ENCODE measurements around the gene KCNK3. TPM values are rescaled to one million over a fixed set of nuclear protein-coding genes. Genes with fewer than 3 reads are reported as not detected.

KCNK3 gene
- total and polyA plus RNA-seq, 2 donors (not counting 1 experiment from before 2014, with no cell fraction given): not detected

GRCh38 chr2:26718949-26719686 is 26.6 kb downstream of the KCNK3 start:
- ChIA-PET POLR2A (no interaction called here), CTCF (no interaction called here)
- Mint-ChIP-seq H3K4me1 (no peaks in the 10 kb centered on the region), H3K27me3 (peaks cover 6% of the 10 kb centered on the region), H3K9me3 (ENCODE audit: insufficient read depth) (no peaks in the 10 kb centered on the region), H3K4me3 (no peak overlapping the region), H3K27ac (no peak overlapping the region)
- H4K20me1 ChIP-seq (ENCODE audit: control insufficient read depth, insufficient read depth, low read length, poor library complexity, severe bottlenecking): no peaks in the 10 kb centered on the region
- no peak overlapping the region for H3K27ac ChIP-seq (ENCODE audit: low read length in 2 of 2)
- H2AFZ ChIP-seq (ENCODE audit: insufficient read depth, low read depth, low read length, poor library complexity, severe bottlenecking): no peak overlapping the region
- H3K4me3 ChIP-seq (ENCODE audit: control extremely low read depth in 1 of 5, extremely low read depth in 1 of 5, insufficient read depth in 1 of 5, low read depth in 2 of 5, low read length in 4 of 5): no peak overlapping the region
- WGBS (ENCODE audit: insufficient coverage): 65% methylated on average over 4 of the region's 6 CpGs
- intact Hi-C loops (cut with micrococcal nuclease): no loop called here
- no peaks in the 10 kb centered on the region for H3K4me1 ChIP-seq (ENCODE audit: control insufficient read depth in 2 of 2, insufficient read depth in 2 of 2, low read length in 2 of 2)
- H3K9ac ChIP-seq (ENCODE audit: low read length): no peak overlapping the region
- peaks cover 0 to 4% (median 0%) of the 10 kb centered on the region in 4 experiments for H3K27me3 ChIP-seq (replicated peaks in 1 of 4; ENCODE audit: control extremely low read depth in 1 of 4, control insufficient read depth in 3 of 4, insufficient read depth in 4 of 4, low read length in 3 of 4)
- no peak overlapping the region for H3K4me2 ChIP-seq (replicated peaks; ENCODE audit: low read depth, low read length, poor library complexity, severe bottlenecking)
- TF ChIP-seq CTCF (IDR thresholded peaks at IDR 0.05): no peak
- TF ChIP-seq EZH2 (IDR thresholded peaks at IDR 0.05; ENCODE audit: borderline replicate concordance, insufficient read depth, low read depth, low read length, poor library complexity, severe bottlenecking): no peak
- no peaks in the 10 kb centered on the region for H3K9me3 ChIP-seq (ENCODE audit: control extremely low read depth in 1 of 3, control insufficient read depth in 2 of 3, insufficient read depth in 1 of 3, low read length in 2 of 3)
- DNase-seq (no peak), ATAC-seq (ENCODE audit: low read depth) (no peak)
- no peaks in the 10 kb centered on the region for H3K79me2 ChIP-seq (ENCODE audit: control insufficient read depth, insufficient read depth, low read length)
- H3K36me3 ChIP-seq (replicated peaks in 1 of 2; ENCODE audit: control extremely low read depth in 1 of 2, control insufficient read depth in 1 of 2, extremely low read depth in 1 of 2, insufficient read depth in 2 of 2, low read length in 1 of 2): no peaks in the 10 kb centered on the region

GRCh38 chr2:26720322-26721114 is 28.0 kb downstream of the KCNK3 start:
- intact Hi-C loops (cut with micrococcal nuclease): no loop called here
- WGBS (ENCODE audit: insufficient coverage): 98% methylated on average over 4 of the region's 7 CpGs
- H3K27me3 ChIP-seq (replicated peaks in 1 of 4; ENCODE audit: control extremely low read depth in 1 of 4, control insufficient read depth in 3 of 4, insufficient read depth in 4 of 4, low read length in 3 of 4): peaks cover 0 to 4% (median 0%) of the 10 kb centered on the region in 4 experiments
- no peak overlapping the region for H3K27ac Mint-ChIP-seq
- no peaks in the 10 kb centered on the region for H3K4me1 ChIP-seq (ENCODE audit: control insufficient read depth in 2 of 2, insufficient read depth in 2 of 2, low read length in 2 of 2)
- no peaks in the 10 kb centered on the region for H3K36me3 ChIP-seq (replicated peaks in 1 of 2; ENCODE audit: control extremely low read depth in 1 of 2, control insufficient read depth in 1 of 2, extremely low read depth in 1 of 2, insufficient read depth in 2 of 2, low read length in 1 of 2)
- no peaks in the 10 kb centered on the region for H3K9me3 ChIP-seq (ENCODE audit: control extremely low read depth in 1 of 3, control insufficient read depth in 2 of 3, insufficient read depth in 1 of 3, low read length in 2 of 3)
- H3K4me3 ChIP-seq (ENCODE audit: control extremely low read depth in 1 of 5, extremely low read depth in 1 of 5, insufficient read depth in 1 of 5, low read depth in 2 of 5, low read length in 4 of 5): no peak overlapping the region
- CTCF ChIA-PET: interaction anchor here (1.2 kb wide), 1 partner anchor 25 kb away, joined by 4 read pairs; no protein-coding TSS in a partner anchor
- no peaks in the 10 kb centered on the region for H3K79me2 ChIP-seq (ENCODE audit: control insufficient read depth, insufficient read depth, low read length)
- TF ChIP-seq EZH2 (IDR thresholded peaks at IDR 0.05; ENCODE audit: borderline replicate concordance, insufficient read depth, low read depth, low read length, poor library complexity, severe bottlenecking) (no peak), CTCF (IDR thresholded peaks at IDR 0.05) (no peak)
- peaks cover 6% of the 10 kb centered on the region for H3K27me3 Mint-ChIP-seq
- DNase-seq: no peak
- no peaks in the 10 kb centered on the region for H4K20me1 ChIP-seq (ENCODE audit: control insufficient read depth, insufficient read depth, low read length, poor library complexity, severe bottlenecking)
- H3K9me3 Mint-ChIP-seq (ENCODE audit: insufficient read depth): no peaks in the 10 kb centered on the region
- H3K4me3 Mint-ChIP-seq: no peak overlapping the region
- POLR2A ChIA-PET: no interaction called here
- H3K4me2 ChIP-seq (replicated peaks; ENCODE audit: low read depth, low read length, poor library complexity, severe bottlenecking): no peak overlapping the region
- no peak overlapping the region for H3K9ac ChIP-seq (ENCODE audit: low read length)
- no peak overlapping the region for H2AFZ ChIP-seq (ENCODE audit: insufficient read depth, low read depth, low read length, poor library complexity, severe bottlenecking)
- H3K4me1 Mint-ChIP-seq: no peaks in the 10 kb centered on the region
- no peak overlapping the region for H3K27ac ChIP-seq (ENCODE audit: low read length in 2 of 2)
- no peak for ATAC-seq (ENCODE audit: low read depth)

All from B cell (primary cell).